Mucosa of stomach (tissue), 1 donor: Measurements from ENCODE around the gene KCND1.

Experiments used
- H3K27me3 ChIP-seq: one replicate; pipeline ENCODE4 v1.7.0; 2013; ENCODE audit warnings: mild to moderate bottlenecking, low read length; ENCODE audit not compliant: control insufficient read depth, insufficient read depth
- H3K36me3 ChIP-seq: one replicate; pipeline ENCODE4 v1.7.0; 2013; ENCODE audit warnings: low read length; ENCODE audit not compliant: control insufficient read depth, insufficient read depth
- H3K4me1 ChIP-seq: one replicate; pipeline ENCODE4 v1.7.0; 2013; ENCODE audit warnings: mild to moderate bottlenecking, low read length; ENCODE audit not compliant: control insufficient read depth, insufficient read depth
- H3K4me3 ChIP-seq: one replicate; pipeline ENCODE4 v1.7.0; 2013; ENCODE audit warnings: low read length
- H3K9ac ChIP-seq: one replicate; pipeline ENCODE4 v1.7.0; 2013; ENCODE audit warnings: mild to moderate bottlenecking, low read length, moderate library complexity
- H3K9me3 ChIP-seq: one replicate; pipeline ENCODE4 v1.7.0; 2013; ENCODE audit warnings: mild to moderate bottlenecking, low read length, moderate library complexity; ENCODE audit not compliant: control insufficient read depth
- donor health status: Pancreatic carcinoma.

KCND1 gene

DNA sequence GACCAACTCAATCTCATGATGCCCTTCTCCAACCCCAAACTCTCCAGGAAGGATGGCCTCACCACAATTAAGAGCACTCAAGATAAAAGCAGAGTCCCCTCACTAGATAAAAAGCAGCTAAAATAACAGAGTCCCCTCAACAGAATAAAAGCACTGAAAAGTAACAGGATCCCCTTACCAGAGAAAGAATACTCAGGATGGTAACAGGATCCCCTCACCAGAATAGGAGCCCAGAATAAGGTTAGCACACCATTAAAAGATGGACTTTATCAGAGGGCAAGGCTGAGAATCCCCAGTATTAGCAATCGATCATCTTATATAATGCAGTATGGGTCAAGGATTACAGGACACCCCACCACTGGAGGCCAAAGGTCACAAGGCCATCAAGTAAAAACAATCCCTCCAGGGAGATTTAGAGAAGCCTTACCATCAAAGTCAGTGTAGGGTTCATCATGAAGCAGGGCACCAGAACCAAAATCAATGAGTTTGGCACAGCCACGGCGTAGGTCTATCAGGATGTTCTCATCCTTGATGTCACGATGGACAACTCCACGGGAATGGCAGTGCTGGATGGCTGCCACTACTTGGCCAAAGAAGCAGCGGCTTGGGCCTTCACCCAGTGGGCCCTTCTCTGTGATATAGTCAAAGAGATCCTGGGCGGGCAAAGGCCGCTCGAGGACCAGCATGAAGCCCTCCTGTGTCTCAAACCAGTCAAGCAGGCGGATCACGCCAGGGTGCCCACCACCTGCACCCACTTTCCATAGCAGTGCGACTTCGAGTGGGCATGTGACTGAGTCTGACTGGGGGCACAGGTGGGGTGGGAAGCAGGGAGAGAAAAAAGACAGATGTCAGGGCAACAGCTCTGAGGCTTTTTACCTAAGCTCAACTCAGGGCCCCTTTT lies 56.8 kb downstream of the KCND1 start:
- H3K4me1 ChIP-seq, result peaks cover 17% of the 10 kb centered on the region
- no peaks in the 10 kb centered on the region for H3K9me3 ChIP-seq
- H3K36me3 ChIP-seq, result no peaks in the 10 kb centered on the region
- H3K4me3 ChIP-seq, result no peak overlapping the region
- H3K9ac ChIP-seq, result no peak overlapping the region
- H3K27me3 ChIP-seq, result no peaks in the 10 kb centered on the region

DNA sequence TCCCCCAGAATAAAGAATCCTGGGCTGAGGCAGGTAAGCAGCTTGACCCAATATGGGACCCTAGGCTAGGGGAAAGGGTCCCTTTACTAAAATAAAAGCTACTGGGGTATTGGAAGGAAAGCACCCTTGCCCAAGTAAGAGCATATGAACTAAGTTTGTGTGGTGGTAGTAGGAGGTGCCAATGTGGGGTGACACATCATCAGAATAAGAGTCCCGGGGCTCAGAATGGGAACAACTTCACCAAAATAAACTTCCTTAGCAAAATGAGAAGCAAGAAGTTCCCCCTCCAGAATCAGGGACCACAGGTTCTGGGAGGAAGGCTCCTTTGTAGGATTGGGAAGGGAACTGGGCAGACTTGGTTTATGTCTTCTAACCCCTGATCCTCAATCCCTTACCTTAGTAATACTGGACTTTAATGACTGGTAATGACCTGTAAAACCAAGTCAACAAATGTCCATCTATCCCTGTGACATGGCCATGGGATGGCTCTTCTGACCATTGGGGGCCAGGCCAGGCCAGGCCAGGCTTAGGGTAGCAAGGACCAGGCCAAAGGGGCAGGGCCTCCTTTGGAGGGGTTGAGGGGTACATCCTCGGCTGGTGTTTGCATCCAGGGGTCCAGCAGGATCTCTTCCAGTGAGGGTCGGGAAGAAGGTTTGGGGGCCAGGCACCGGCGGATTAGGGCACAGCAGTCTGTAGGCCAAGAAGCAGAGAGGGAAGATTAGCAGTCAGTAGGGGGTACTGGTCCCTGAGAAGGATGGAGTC lies 57.9 kb downstream of the KCND1 start:
- Histone ChIP-seq H3K27me3 (no peaks in the 10 kb centered on the region), H3K4me1 (peaks cover 12% of the 10 kb centered on the region), H3K9me3 (no peaks in the 10 kb centered on the region), H3K9ac (no peak overlapping the region), H3K36me3 (no peaks in the 10 kb centered on the region), H3K4me3 (no peak overlapping the region)

DNA sequence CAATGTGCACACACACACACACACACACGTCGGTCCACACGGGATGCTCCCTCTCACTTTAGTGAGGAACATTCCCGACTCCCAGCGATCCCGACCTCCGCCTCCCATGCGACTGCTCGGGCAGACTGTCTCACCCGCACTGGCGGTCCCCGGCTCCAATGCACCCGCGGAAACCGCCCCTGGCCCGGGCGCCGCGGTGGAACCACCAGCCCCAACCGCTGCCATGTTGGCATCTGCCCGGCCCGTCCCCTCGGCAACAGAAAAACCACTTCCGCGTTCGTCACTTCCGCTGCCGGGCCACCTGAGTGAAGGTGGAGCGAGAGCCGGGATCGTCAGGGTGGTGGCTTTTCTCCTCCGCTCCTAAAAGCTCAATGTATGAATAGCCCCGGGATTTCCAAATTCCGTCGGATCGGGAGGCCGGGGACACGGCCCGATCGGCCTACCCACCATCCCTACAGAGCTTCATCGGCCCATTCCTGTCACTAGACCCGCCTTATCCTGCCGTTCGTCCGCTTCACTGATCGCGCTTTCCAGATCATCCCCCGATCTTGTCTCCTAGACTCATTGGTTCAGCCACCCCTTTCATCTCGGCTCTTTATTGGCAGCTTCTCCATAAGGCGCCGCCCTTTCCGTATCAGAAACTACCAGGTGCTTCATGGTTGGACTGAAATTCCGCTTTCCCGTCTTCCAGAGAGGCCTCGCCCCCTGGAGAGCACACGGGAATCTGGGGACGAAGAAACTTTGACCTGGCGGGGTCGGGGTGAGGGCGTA lies 60.0 kb downstream of the KCND1 start, which contains the start of gene SLC35A2:
Gene SLC35A2, minus strand, starts transcription at position 235 of the 771 bp plus-strand sequence. Its CDS starts 10 bp downstream, at position 225.
- H3K36me3 ChIP-seq, result no peaks in the 10 kb centered on the region
- H3K27me3 ChIP-seq, result no peaks in the 10 kb centered on the region
- peaks cover 6% of the 10 kb centered on the region for H3K4me1 ChIP-seq
- peak within 1 kb of the TSS; percentile 80 for H3K9ac ChIP-seq
- peak within 1 kb of the TSS; percentile 89 for H3K4me3 ChIP-seq
- no peaks in the 10 kb centered on the region for H3K9me3 ChIP-seq
